H9 (cell line): ENCODE results near the gene MZB1. TPM values are rescaled to one million over a fixed set of nuclear protein-coding genes. Genes with fewer than 3 reads are reported as not detected.
A peak's percentile ranks its signal among the peaks of the same experiment; 100 is the strongest.

Source experiments
- DNase-seq: peaks from one replicate; pipeline ENCODE4 v3.0.0-alpha.2; 2017
- H2AFZ ChIP-seq: one replicate; pipeline ENCODE4 v1.6.1; 2013; ENCODE audit warnings: mild to moderate bottlenecking, low read length, control low read depth, moderate library complexity
- H2AK5ac ChIP-seq: 2 replicates; pipeline ENCODE4 v1.6.1; 2013; ENCODE audit warnings: low read length, control low read depth, mixed read lengths; ENCODE audit not compliant: insufficient read length
- H2BK120ac ChIP-seq: one replicate; pipeline ENCODE4 v1.6.1; 2013; ENCODE audit warnings: low read depth, mild to moderate bottlenecking, low read length, control low read depth, inconsistent platforms; ENCODE audit not compliant: poor library complexity, severe bottlenecking
- H2BK12ac ChIP-seq: 2 replicates; pipeline ENCODE4 v1.6.1; 2013; ENCODE audit warnings: low read length, control low read depth, mixed read lengths, low read depth; ENCODE audit not compliant: insufficient read length
- H2BK15ac ChIP-seq: 2 replicates; pipeline ENCODE4 v1.6.1; 2013; ENCODE audit warnings: low read depth, low read length, control low read depth
- H2BK20ac ChIP-seq: one replicate; pipeline ENCODE4 v1.6.1; 2013; ENCODE audit warnings: low read depth, mild to moderate bottlenecking, low read length, control low read depth, inconsistent platforms; ENCODE audit not compliant: poor library complexity, severe bottlenecking
- H2BK5ac ChIP-seq: 2 replicates; pipeline ENCODE4 v1.6.1; 2013; ENCODE audit warnings: low read length, control low read depth, mixed read lengths; ENCODE audit not compliant: insufficient read length
- H3K14ac ChIP-seq: 2 replicates; pipeline ENCODE4 v1.6.1; 2013; ENCODE audit warnings: low read length, control low read depth; ENCODE audit not compliant: insufficient read depth
- H3K18ac ChIP-seq: 2 replicates; pipeline ENCODE4 v1.6.1; 2013; ENCODE audit warnings: low read depth, mild to moderate bottlenecking, mixed read lengths, low read length, control low read depth; ENCODE audit not compliant: insufficient read length
- H3K23ac ChIP-seq: 2 replicates; pipeline ENCODE4 v1.6.1; 2013; ENCODE audit warnings: low read length, control low read depth, mixed read lengths, low read depth; ENCODE audit not compliant: insufficient read length
- H3K23me2 ChIP-seq: 2 replicates; pipeline ENCODE4 v1.6.1; 2013; ENCODE audit warnings: low read depth, mild to moderate bottlenecking, mixed read lengths, low read length, control low read depth; ENCODE audit not compliant: insufficient read length, poor library complexity, severe bottlenecking
- H3K27ac ChIP-seq: 2 replicates; pipeline ENCODE4 v1.5.1; 2013; ENCODE audit warnings: low read length, control low read depth, mixed read lengths, low read depth; ENCODE audit not compliant: insufficient read length
- H3K27me3 ChIP-seq: 2 replicates; pipeline ENCODE4 v1.6.1; 2013; ENCODE audit warnings: low read length, control low read depth, inconsistent platforms; ENCODE audit not compliant: insufficient read depth
- H3K4ac ChIP-seq: 2 replicates; pipeline ENCODE4 v1.6.1; 2013; ENCODE audit warnings: low read depth, mild to moderate bottlenecking, control low read depth, inconsistent platforms, low read length, moderate library complexity
- H3K4me1 ChIP-seq: 2 replicates; pipeline ENCODE4 v1.6.1; 2013; ENCODE audit warnings: low read length, control low read depth, inconsistent platforms; ENCODE audit not compliant: insufficient read depth
- H3K4me2 ChIP-seq: 2 replicates; pipeline ENCODE4 v1.6.1; 2013; ENCODE audit warnings: low read length, control low read depth, mixed read lengths; ENCODE audit not compliant: insufficient read length, insufficient read depth
- H3K56ac ChIP-seq: 2 replicates; pipeline ENCODE4 v1.6.1; 2013; ENCODE audit warnings: low read depth, mild to moderate bottlenecking, mixed read lengths, low read length, control low read depth; ENCODE audit not compliant: insufficient read length
- H3K79me1 ChIP-seq: 2 replicates; pipeline ENCODE4 v1.6.1; 2013; ENCODE audit warnings: low read depth, mild to moderate bottlenecking, moderate library complexity, low read length, control low read depth, inconsistent platforms; ENCODE audit not compliant: insufficient read depth, poor library complexity, severe bottlenecking
- H3K79me2 ChIP-seq: 2 replicates; pipeline ENCODE4 v1.6.1; 2013; ENCODE audit warnings: low read length, control low read depth, inconsistent platforms; ENCODE audit not compliant: insufficient read depth
- H3K9ac ChIP-seq: 2 replicates; pipeline ENCODE4 v1.6.1; 2013; ENCODE audit warnings: low read length, control low read depth, mixed read lengths; ENCODE audit not compliant: insufficient read length; ENCODE audit errors: extremely low read depth
- H3K9me3 ChIP-seq: one replicate; pipeline ENCODE4 v1.6.1; 2013; ENCODE audit warnings: low read depth, low read length, inconsistent platforms; ENCODE audit not compliant: control insufficient read depth
- H3T11ph ChIP-seq: one replicate; pipeline ENCODE4 v1.6.1; 2013; ENCODE audit warnings: mild to moderate bottlenecking, low read length, control low read depth, inconsistent platforms
- H4K20me1 ChIP-seq: one replicate; pipeline ENCODE4 v1.6.1; 2013; ENCODE audit not compliant: control insufficient read depth, insufficient read length, insufficient read depth
- H4K5ac ChIP-seq: 2 replicates; pipeline ENCODE4 v1.6.1; 2013; ENCODE audit warnings: low read depth, mild to moderate bottlenecking, mixed read lengths, low read length, control low read depth; ENCODE audit not compliant: insufficient read length
- H4K8ac ChIP-seq: replicated peaks from 2 replicates; pipeline ENCODE4 v1.6.1; 2013; ENCODE audit warnings: low read length, control low read depth, mixed read lengths, low read depth; ENCODE audit not compliant: insufficient read length
- H4K91ac ChIP-seq: 2 replicates; pipeline ENCODE4 v1.6.1; 2013; ENCODE audit warnings: low read depth, mild to moderate bottlenecking, moderate library complexity, mixed read lengths, low read length, control low read depth; ENCODE audit not compliant: insufficient read length
- H3K27ac Mint-ChIP-seq, 3 experiments: 2 replicates in 2 of 3; 3 replicates in 1 of 3; pipeline ENCODE4 v1.8.0; 2020 to 2021; ENCODE audit warnings: mixed read lengths in 3 of 3, mild to moderate bottlenecking in 1 of 3, moderate library complexity in 1 of 3
- H3K27me3 Mint-ChIP-seq: 2 replicates; pipeline ENCODE4 v1.8.0; 2021; ENCODE audit warnings: low read depth, mild to moderate bottlenecking, moderate library complexity, mixed read lengths
- H3K36me3 Mint-ChIP-seq, 3 experiments: 2 replicates in 2 of 3; 3 replicates in 1 of 3; pipeline ENCODE4 v1.8.0; 2020 to 2021; ENCODE audit warnings: low read depth in 3 of 3, mixed read lengths in 3 of 3; ENCODE audit not compliant: insufficient read depth in 1 of 3
- H3K4me1 Mint-ChIP-seq, 2 experiments: 2 replicates each; pipeline ENCODE4 v1.8.0; 2020; ENCODE audit warnings: mixed read lengths in 2 of 2
- H3K4me3 Mint-ChIP-seq, 2 experiments: 2 replicates in 1 of 2; 3 replicates in 1 of 2; pipeline ENCODE4 v1.8.0; 2020 to 2021; ENCODE audit warnings: mild to moderate bottlenecking in 2 of 2, mixed read lengths in 2 of 2, moderate library complexity in 1 of 2
- H3K9me3 Mint-ChIP-seq, 2 experiments: 2 replicates in 1 of 2; 3 replicates in 1 of 2; pipeline ENCODE4 v1.8.0; 2020; ENCODE audit warnings: mild to moderate bottlenecking in 2 of 2, mixed read lengths in 2 of 2, moderate library complexity in 1 of 2
- CTCF ChIP-seq: fragments of 200-600 bp; sonication (generic); conservative IDR thresholded peaks from 3 replicates; pipeline ENCODE4 v1.8.0; 2021; ENCODE audit warnings: antibody characterized with exemption, mild to moderate bottlenecking
- WGBS: extraction: QIAGEN DNeasy Blood & Tissue Kit; methylation state at CpG from one replicate; pipeline ENCODE4 v1.1.7; 2013; ENCODE audit warnings: missing lambda C conversion rate, low lambda C conversion rate, mixed read lengths; ENCODE audit not compliant: insufficient read length; ENCODE audit errors: extremely low coverage; 5-methylcytosine and 5-hydroxymethylcytosine counted together
- total RNA-seq: library from RNA; stranded (reverse); gene quantifications from 2 replicates; pipeline ENCODE4 v1.2.1, GENCODE V29; 2021

Gene MZB1
- total RNA-seq, 1 experiment from 2014 or later: 0.31 TPM

DNA sequence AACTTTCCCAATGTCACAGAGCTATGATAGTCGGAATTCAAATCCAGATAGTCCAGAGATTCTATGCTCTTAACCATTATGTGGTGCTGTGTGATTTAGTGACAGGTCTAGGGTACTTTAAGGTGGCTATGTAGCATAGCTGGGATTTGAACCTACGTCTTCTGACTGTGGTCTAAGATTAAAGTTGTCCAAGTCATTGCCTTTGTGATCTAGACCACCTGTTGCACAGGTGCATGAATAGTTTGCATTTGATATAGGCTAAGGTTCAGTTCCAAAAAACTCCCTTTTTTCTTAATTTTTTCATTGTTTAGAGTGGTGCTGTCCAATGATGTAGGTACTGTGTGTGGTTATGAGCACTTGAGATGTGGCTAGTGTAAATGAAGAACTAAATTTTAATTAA, 45.5 kb downstream of the MZB1 start:
- no peak overlapping the region for H3K14ac ChIP-seq
- H4K8ac ChIP-seq: no peak overlapping the region
- no peaks in the 10 kb centered on the region; a peak in 1 of 5 replicates for H3K9me3 Mint-ChIP-seq
- no peak overlapping the region for H3K56ac ChIP-seq
- no peak overlapping the region for H3K18ac ChIP-seq
- H4K5ac ChIP-seq: no peak overlapping the region
- no CpG with 5 or more reads among the region's 2 CpGs for WGBS
- H3K79me2 ChIP-seq: peaks cover 50% of the 10 kb centered on the region
- H2AK5ac ChIP-seq: no peak overlapping the region
- no peak overlapping the region for H3T11ph ChIP-seq
- peaks cover 18 to 45% (median 41%) of the 10 kb centered on the region in 3 experiments; a peak in 6 of 7 replicates for H3K36me3 Mint-ChIP-seq
- no peaks in the 10 kb centered on the region for H3K9me3 ChIP-seq
- H4K20me1 ChIP-seq: no peaks in the 10 kb centered on the region
- no peak overlapping the region for H2BK15ac ChIP-seq
- peak overlapping the region; percentile 34 to 56; a peak in 4 of 5 replicates for H3K4me3 Mint-ChIP-seq
- H3K4me2 ChIP-seq: no peak overlapping the region
- H3K23me2 ChIP-seq: peaks cover 7% of the 10 kb centered on the region
- no peak overlapping the region for H2AFZ ChIP-seq
- peaks cover 18 to 25% of the 10 kb centered on the region in 2 experiments for H3K4me1 Mint-ChIP-seq
- DNase-seq: no peak
- H3K27me3 Mint-ChIP-seq: peaks cover 3% of the 10 kb centered on the region
- no peak overlapping the region for H3K27ac ChIP-seq
- H2BK12ac ChIP-seq: no peak overlapping the region
- H2BK120ac ChIP-seq: no peak overlapping the region
- H2BK5ac ChIP-seq: no peak overlapping the region
- no peak overlapping the region for H3K27ac Mint-ChIP-seq
- H3K79me1 ChIP-seq: peaks cover 11% of the 10 kb centered on the region
- H3K4ac ChIP-seq: no peak overlapping the region
- H2BK20ac ChIP-seq: no peak overlapping the region
- no peaks in the 10 kb centered on the region for H3K27me3 ChIP-seq
- no peaks in the 10 kb centered on the region; the same call in none of the 2 replicates for H3K4me1 ChIP-seq
- no peak overlapping the region for H3K9ac ChIP-seq
- H4K91ac ChIP-seq: no peak overlapping the region
- no peak overlapping the region for H3K23ac ChIP-seq
- no peak for TF ChIP-seq CTCF
